GM19324 (cell line): Measurements from ENCODE around the gene LYPD8.

Experiments used
- ATAC-seq: cut with Tn5 transposase; IDR thresholded peaks from one replicate; pipeline ENCODE4 v1.9.1; 2021; ENCODE audit warnings: mild to moderate bottlenecking, moderate library complexity; ENCODE audit not compliant: unreplicated experiment, low FRiP score

The LYPD8 gene

GRCh38 chr1:248758352-248758751 is 2.8 kb upstream of the LYPD8 start:
- ATAC-seq = no peak

- no peak for ATAC-seq
Measured at GRCh38 chr1:248757784-248758195, 2.2 kb upstream of the LYPD8 start.

GRCh38 chr1:248756636-248757035 is 1.1 kb upstream of the LYPD8 start:
- ATAC-seq = no peak

- ATAC-seq = no peak
Measured at GRCh38 chr1:248756151-248756550, 592 bp upstream of the LYPD8 start.

GRCh38 chr1:248753708-248754280 is 1.8 kb downstream of the LYPD8 start:
- no peak for ATAC-seq

- no peak for ATAC-seq
Measured at GRCh38 chr1:248753029-248753594, 2.4 kb downstream of the LYPD8 start.

GRCh38 chr1:248752161-248753028 is 3.2 kb downstream of the LYPD8 start:
- no peak for ATAC-seq

- no peak for ATAC-seq
Measured at GRCh38 chr1:248751635-248752034, 3.9 kb downstream of the LYPD8 start.

- ATAC-seq = no peak
Measured at GRCh38 chr1:248751142-248751541, 4.4 kb downstream of the LYPD8 start.

GRCh38 chr1:248750496-248750895 is 5.1 kb downstream of the LYPD8 start:
- no peak for ATAC-seq

GRCh38 chr1:248748211-248748610 is 7.3 kb downstream of the LYPD8 start:
- no peak for ATAC-seq

GRCh38 chr1:248740876-248741275 is 14.7 kb downstream of the LYPD8 start:
- ATAC-seq = no peak

- ATAC-seq = no peak
Measured at GRCh38 chr1:248739572-248740205, 15.9 kb downstream of the LYPD8 start.

GRCh38 chr1:248737457-248737856 is 18.1 kb downstream of the LYPD8 start:
- no peak for ATAC-seq

- no peak for ATAC-seq
Measured at GRCh38 chr1:248736977-248737376, 18.6 kb downstream of the LYPD8 start.

GRCh38 chr1:248733566-248733965 is 22.0 kb downstream of the LYPD8 start:
- ATAC-seq = no peak

GRCh38 chr1:248730507-248731335 is 24.8 kb downstream of the LYPD8 start:
- ATAC-seq = no peak

GRCh38 chr1:248714248-248714647 is 41.3 kb downstream of the LYPD8 start:
- no peak for ATAC-seq

GRCh38 chr1:248710305-248710900 is 45.2 kb downstream of the LYPD8 start:
- no peak for ATAC-seq

- no peak for ATAC-seq
Measured at GRCh38 chr1:248704606-248705005, 51.0 kb downstream of the LYPD8 start.
